Aorta (tissue), 5 donors: ENCODE measurements around the gene ITGA7. TPM values are rescaled to one million over a fixed set of nuclear protein-coding genes. Genes with fewer than 3 reads are reported as not detected.
A peak's percentile ranks its signal among the peaks of the same experiment; 100 is the strongest.

ENCODE experiments used
- ATAC-seq: fragments of 200-7000 bp; cut with Tn5 transposase; one replicate; pipeline ENCODE4 v1.9.1; 2022; ENCODE audit warnings: moderate library complexity; ENCODE audit not compliant: low FRiP score
- DNase-seq, 2 donors: peaks; one replicate each; pipeline ENCODE4 v3.0.0-alpha.2; 2020
- H3K27ac ChIP-seq, 2 donors: one replicate each; pipeline ENCODE4 v1.5.1; 2013; ENCODE audit warnings: low read length in 2 of 2, mild to moderate bottlenecking in 2 of 2, moderate library complexity in 2 of 2, control low read depth in 1 of 2, inconsistent platforms in 1 of 2, low read depth in 1 of 2
- H3K27me3 ChIP-seq, 2 donors: one replicate each; pipeline ENCODE4 v1.6.1; 2013; ENCODE audit warnings: control low read depth in 1 of 2, low read length in 1 of 2, mild to moderate bottlenecking in 1 of 2, moderate library complexity in 1 of 2; ENCODE audit not compliant: insufficient read depth in 2 of 2, control insufficient read depth in 1 of 2
- H3K36me3 ChIP-seq, 2 donors: one replicate each; pipeline ENCODE4 v1.6.1; 2013; ENCODE audit warnings: control low read depth in 1 of 2, low read length in 1 of 2, mild to moderate bottlenecking in 1 of 2; ENCODE audit not compliant: insufficient read depth in 2 of 2, control insufficient read depth in 1 of 2
- H3K4me1 ChIP-seq, 2 donors: one replicate each; pipeline ENCODE4 v1.6.1; 2013; ENCODE audit warnings: low read length in 2 of 2, control low read depth in 1 of 2, mild to moderate bottlenecking in 1 of 2, moderate library complexity in 1 of 2; ENCODE audit not compliant: insufficient read depth in 2 of 2, control insufficient read depth in 1 of 2
- H3K4me3 ChIP-seq, 2 donors: one replicate each; pipeline ENCODE4 v1.5.1; 2013; ENCODE audit warnings: low read length in 2 of 2, control low read depth in 1 of 2, mild to moderate bottlenecking in 1 of 2
- H3K9me3 ChIP-seq: one replicate; pipeline ENCODE4 v1.6.1; 2013; ENCODE audit warnings: mild to moderate bottlenecking, low read length; ENCODE audit not compliant: control insufficient read depth
- WGBS, 2 donors: extraction: QIAGEN DNeasy Blood & Tissue Kit; methylation state at CpG; one replicate each; pipeline ENCODE4 v1.1.7; 2013; 5-methylcytosine and 5-hydroxymethylcytosine counted together
- intact Hi-C, 2 donors: fragments of 100-400 bp; cut with DNase I; formaldehyde crosslinking; loops; one replicate each; pipeline versions ENCODE4 v1.14.2 to v1.15.0; 2022
- long read RNA-seq, 2 donors: library from polyadenylated mRNA; unstranded; transcript quantifications; one replicate each; pipeline ENCODE4 v2.0.0, GENCODE V29; 2020 to 2021
- polyA plus RNA-seq, 2 donors: library from polyadenylated mRNA; stranded (reverse); fragments of 200-250 nt; gene quantifications; one replicate each; pipeline ENCODE4 v1.2.3, GENCODE V29; 2013
- total RNA-seq, 2 donors: library from RNA; stranded (reverse); fragmentation: NEBNext Ultra II Directional; extraction: Animal tissue kit (Norgen Biotek cat#: 25700); gene quantifications; one replicate each; pipeline ENCODE4 v1.2.1, GENCODE V29; 2021
- donor health status: healthy with polysubstance abuse.
- donor health status: Bipolar disorder and iron deficiency.
- donor health status: DM: no; HTN: no; CAD: no.
- donor health status: DM: no; HTN: no; CAD: no.
- donor health status: DM: yes; HTN: yes; CAD: no.

ITGA7 gene, protein sequence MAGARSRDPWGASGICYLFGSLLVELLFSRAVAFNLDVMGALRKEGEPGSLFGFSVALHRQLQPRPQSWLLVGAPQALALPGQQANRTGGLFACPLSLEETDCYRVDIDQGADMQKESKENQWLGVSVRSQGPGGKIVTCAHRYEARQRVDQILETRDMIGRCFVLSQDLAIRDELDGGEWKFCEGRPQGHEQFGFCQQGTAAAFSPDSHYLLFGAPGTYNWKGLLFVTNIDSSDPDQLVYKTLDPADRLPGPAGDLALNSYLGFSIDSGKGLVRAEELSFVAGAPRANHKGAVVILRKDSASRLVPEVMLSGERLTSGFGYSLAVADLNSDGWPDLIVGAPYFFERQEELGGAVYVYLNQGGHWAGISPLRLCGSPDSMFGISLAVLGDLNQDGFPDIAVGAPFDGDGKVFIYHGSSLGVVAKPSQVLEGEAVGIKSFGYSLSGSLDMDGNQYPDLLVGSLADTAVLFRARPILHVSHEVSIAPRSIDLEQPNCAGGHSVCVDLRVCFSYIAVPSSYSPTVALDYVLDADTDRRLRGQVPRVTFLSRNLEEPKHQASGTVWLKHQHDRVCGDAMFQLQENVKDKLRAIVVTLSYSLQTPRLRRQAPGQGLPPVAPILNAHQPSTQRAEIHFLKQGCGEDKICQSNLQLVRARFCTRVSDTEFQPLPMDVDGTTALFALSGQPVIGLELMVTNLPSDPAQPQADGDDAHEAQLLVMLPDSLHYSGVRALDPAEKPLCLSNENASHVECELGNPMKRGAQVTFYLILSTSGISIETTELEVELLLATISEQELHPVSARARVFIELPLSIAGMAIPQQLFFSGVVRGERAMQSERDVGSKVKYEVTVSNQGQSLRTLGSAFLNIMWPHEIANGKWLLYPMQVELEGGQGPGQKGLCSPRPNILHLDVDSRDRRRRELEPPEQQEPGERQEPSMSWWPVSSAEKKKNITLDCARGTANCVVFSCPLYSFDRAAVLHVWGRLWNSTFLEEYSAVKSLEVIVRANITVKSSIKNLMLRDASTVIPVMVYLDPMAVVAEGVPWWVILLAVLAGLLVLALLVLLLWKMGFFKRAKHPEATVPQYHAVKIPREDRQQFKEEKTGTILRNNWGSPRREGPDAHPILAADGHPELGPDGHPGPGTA
- total RNA-seq (100 to 1,000 TPM; 463 to 747 TPM), polyA plus RNA-seq (100 to 1,000 TPM in 1 of 2 donors, 10 to 100 TPM in 1; 76.1 to 633 TPM)
- long read RNA-seq, donor 1, full-length matches to known transcripts: 14 of 739 reads
- long read RNA-seq, donor 1, partial matches to known transcripts: 647 of 739 reads
- long read RNA-seq, donor 1, other reads (novel, unspliced or antisense): 78 of 739 reads
- long read RNA-seq, donor 2, transcript ITGA7-206 (25 exons, 3,935 nt): major isoform, 16 of 212 reads
- long read RNA-seq, donor 2, partial matches to known transcripts: 164 of 212 reads
- long read RNA-seq, donor 2, other reads (novel, unspliced or antisense): 30 of 212 reads

- peaks cover 0 to 7% of the 10 kb centered on the region in 2 donors for H3K4me1 ChIP-seq
- no peaks in the 10 kb centered on the region for H3K9me3 ChIP-seq
- DNase-seq: peak; percentile 90 to 98
- peak; percentile 83 for ATAC-seq
- intact Hi-C loops: loop anchor here in 1 of 2 donors (2.0 kb wide), 1 partner anchor 13 kb away; the partner anchor contains the start of gene RDH5
- peak within 1 kb of the TSS; percentile 54 to 84 for H3K4me3 ChIP-seq
- 1% methylated on average over 29 to 39 of the region's 39 CpGs for WGBS, 2 donors
- peak within 1 kb of the TSS; percentile 73 to 86 for H3K27ac ChIP-seq
- no peaks in the 10 kb centered on the region for H3K36me3 ChIP-seq
- H3K27me3 ChIP-seq: no peaks in the 10 kb centered on the region
Observed at GRCh38 chr12:55707841-55708694, at the start of gene ITGA7. TSS of gene ITGA7 (minus strand) at chr12:55707904. CDS start at chr12:55707682, 222 bp downstream.

DNA sequence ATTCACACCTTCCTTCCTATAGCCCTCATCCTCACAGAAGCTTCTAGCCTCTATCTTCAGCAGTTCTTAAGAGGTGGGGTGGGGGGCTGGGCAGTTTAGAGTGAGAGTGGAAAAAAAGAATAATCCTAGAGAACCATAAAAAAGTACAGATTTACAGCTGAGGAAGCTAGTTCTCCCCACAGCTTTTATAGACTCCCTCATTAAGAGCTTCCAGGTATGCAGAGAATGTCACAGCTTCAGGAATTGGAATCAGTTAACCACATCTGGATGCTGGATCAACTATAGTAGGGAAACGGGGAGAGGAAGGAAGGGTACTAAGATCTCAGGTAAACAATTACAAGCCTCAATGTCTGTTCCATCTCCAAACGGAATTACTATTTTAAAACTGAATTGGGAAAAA, 47.5 kb upstream of the ITGA7 start:
- no peak overlapping the region for H3K27ac ChIP-seq
- ATAC-seq: no peak

DNA sequence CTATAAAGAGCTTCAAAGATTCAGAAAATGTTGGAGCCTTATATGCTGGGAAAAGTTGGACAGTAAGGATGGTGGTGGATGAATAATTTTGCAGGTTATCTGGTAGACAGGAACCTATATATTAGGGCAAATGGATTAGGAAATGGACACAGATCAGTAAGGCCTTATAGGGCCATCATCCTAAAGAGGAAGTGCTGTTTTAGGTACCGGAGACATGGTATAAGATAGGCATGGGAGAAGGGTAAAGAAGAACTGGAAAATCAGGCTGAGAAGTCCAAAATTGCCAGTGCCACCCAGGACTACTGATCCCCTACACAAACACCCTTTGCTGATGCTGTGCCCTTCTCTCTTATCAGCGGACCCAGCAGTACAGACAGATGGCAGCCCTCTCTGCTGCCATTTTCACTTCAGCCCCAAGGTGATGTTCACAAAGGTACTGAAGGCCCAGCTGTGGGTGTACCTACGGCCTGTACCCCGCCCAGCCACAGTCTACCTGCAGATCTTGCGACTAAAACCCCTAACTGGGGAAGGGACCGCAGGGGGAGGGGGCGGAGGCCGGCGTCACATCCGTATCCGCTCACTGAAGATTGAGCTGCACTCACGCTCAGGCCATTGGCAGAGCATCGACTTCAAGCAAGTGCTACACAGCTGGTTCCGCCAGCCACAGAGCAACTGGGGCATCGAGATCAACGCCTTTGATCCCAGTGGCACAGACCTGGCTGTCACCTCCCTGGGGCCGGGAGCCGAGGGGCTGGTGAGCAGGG, 40.7 kb upstream of the ITGA7 start:
- intact Hi-C loops: loop anchor here in 1 of 2 donors (5.0 kb wide), 1 partner anchor 34 kb away; no protein-coding TSS in a partner anchor
- Histone ChIP-seq H3K9me3 (no peaks in the 10 kb centered on the region), H3K4me1 (no peaks in the 10 kb centered on the region), H3K27me3 (no peaks in the 10 kb centered on the region), H3K36me3 (peaks cover 10 to 13% of the 10 kb centered on the region in 2 donors), H3K4me3 (no peak overlapping the region), H3K27ac (no peak overlapping the region)
- WGBS, 2 donors: 88 to 89% methylated on average over 17 to 18 of the region's 18 CpGs
- no peak for ATAC-seq
- DNase-seq: no peak

More for the DNA sequence above, 47.5 kb upstream of the ITGA7 start:
- DNase-seq: no peak
- no peaks in the 10 kb centered on the region for H3K27me3 ChIP-seq
- H3K4me1 ChIP-seq: no peaks in the 10 kb centered on the region
- peaks cover 17 to 26% of the 10 kb centered on the region in 2 donors for H3K36me3 ChIP-seq
- H3K9me3 ChIP-seq: no peaks in the 10 kb centered on the region
- intact Hi-C loops: no loop called here
- H3K4me3 ChIP-seq: no peak overlapping the region
- WGBS, 2 donors: 57 to 69% methylated on average over 2 of the region's 2 CpGs

DNA sequence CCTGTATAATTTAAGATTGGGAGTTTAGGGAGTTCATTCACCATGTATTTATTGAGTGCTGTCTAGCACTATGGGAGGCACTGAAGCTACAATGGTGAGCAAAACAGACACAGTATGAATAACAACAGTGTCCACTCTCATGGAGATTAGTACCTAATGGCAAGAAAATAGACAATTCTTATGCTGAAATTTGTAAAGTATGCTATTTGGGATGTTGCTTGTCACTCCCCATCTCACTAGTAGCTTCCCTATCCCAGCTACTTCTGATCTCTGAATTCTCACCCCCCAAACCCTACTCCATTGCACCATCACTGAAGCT, 39.2 kb upstream of the ITGA7 start:
- intact Hi-C loops: loop anchor here in 1 of 2 donors (5.0 kb wide), 1 partner anchor 35 kb away; no protein-coding TSS in a partner anchor
- H3K9me3 ChIP-seq: no peaks in the 10 kb centered on the region
- no peak overlapping the region for H3K27ac ChIP-seq
- DNase-seq (no peak), ATAC-seq (no peak)
- peaks cover 1 to 6% of the 10 kb centered on the region in 2 donors for H3K36me3 ChIP-seq
- H3K4me1 ChIP-seq: no peaks in the 10 kb centered on the region
- no peaks in the 10 kb centered on the region for H3K27me3 ChIP-seq
- no peak overlapping the region for H3K4me3 ChIP-seq

GRCh38 chr12:55746174-55746912, 38.6 kb upstream of the ITGA7 start:
- no peak overlapping the region for H3K4me3 ChIP-seq

DNA sequence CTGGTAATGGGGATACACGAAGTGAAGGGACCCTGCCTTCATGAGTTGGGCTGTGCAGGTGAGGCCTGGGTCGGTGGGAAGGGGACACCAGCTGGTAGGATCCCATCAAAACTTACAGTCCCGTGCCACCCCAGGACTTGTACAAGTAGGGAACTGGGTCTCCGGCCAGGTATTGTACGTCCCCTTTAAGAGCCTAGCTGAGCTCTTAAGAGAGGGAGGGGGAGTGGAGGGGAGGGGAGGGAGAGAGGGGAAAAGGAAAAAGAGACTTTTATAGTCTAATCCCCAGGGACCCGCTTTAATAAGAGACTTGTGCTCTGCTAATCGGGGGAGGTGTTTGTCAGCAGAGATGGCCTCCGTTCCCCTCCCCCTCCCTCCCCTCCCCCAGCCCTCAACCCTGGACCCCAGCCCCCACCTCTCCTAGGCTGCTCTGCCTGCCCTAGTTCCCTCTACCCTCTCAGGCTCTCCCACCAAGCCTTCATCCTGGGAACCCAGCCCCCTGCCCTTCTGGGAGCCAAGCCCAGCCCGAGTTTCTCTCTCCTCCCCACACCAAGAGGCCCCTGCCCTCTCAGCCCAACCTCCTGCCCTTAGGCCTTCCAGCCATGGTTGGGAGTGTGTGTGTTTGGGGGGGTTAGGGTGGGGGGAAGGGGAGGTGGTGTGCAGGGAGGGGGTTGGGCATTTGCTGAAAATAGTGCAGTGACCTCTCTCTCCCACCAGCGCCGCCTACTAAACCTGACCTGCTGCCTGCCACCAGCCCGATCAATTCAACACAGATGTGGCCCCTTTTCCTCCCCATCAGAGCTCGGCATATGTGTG, 37.9 kb upstream of the ITGA7 start:
- WGBS, 2 donors: 6 to 7% methylated on average over 12 to 13 of the region's 13 CpGs
- Histone ChIP-seq H3K9me3 (no peaks in the 10 kb centered on the region), H3K36me3 (peaks cover 0 to 2% of the 10 kb centered on the region in 2 donors), H3K27ac (peak overlapping the region in 1 of 2 donors; percentile 37), H3K4me3 (no peak overlapping the region), H3K27me3 (no peaks in the 10 kb centered on the region), H3K4me1 (no peaks in the 10 kb centered on the region)
- DNase-seq (no peak), ATAC-seq (peak; percentile 23)
- intact Hi-C loops: loop anchor here in 1 of 2 donors (5.0 kb wide), 1 partner anchor 37 kb away; no protein-coding TSS in a partner anchor

More at GRCh38 chr12:55746174-55746912, 38.6 kb upstream of the ITGA7 start:
- no peak for DNase-seq
- ATAC-seq: no peak
- Histone ChIP-seq H3K9me3 (no peaks in the 10 kb centered on the region), H3K27me3 (no peaks in the 10 kb centered on the region), H3K4me1 (no peaks in the 10 kb centered on the region), H3K36me3 (peaks cover 0 to 2% of the 10 kb centered on the region in 2 donors), H3K27ac (peak overlapping the region in 1 of 2 donors; percentile 37)
- 33 to 38% methylated on average over 3 of the region's 3 CpGs for WGBS, 2 donors
- intact Hi-C loops: loop anchor here in 1 of 2 donors (5.0 kb wide), 1 partner anchor 36 kb away; no protein-coding TSS in a partner anchor
